WERI-Rb-1 (cell line): ENCODE measurements around the gene CHAMP1.

ENCODE experiments used
- DNase-seq: peaks from one replicate; pipeline ENCODE4 v3.0.0-alpha.2; 2020
- H3K27ac ChIP-seq: fragments of 250-450 bp; sonication (Bioruptor Pico); 2 replicates; pipeline ENCODE4 v1.5.1; 2020; ENCODE audit warnings: mild to moderate bottlenecking, moderate library complexity
- H3K27me3 ChIP-seq: fragments of 250-450 bp; sonication (Bioruptor Pico); 2 replicates; pipeline ENCODE4 v1.5.1; 2021; ENCODE audit warnings: mild to moderate bottlenecking, low read depth, moderate library complexity; ENCODE audit not compliant: insufficient read depth, severe bottlenecking
- H3K36me3 ChIP-seq: fragments of 250-450 bp; sonication (Bioruptor Pico); 2 replicates; pipeline ENCODE4 v1.5.1; 2020; ENCODE audit warnings: mild to moderate bottlenecking, moderate library complexity
- H3K4me3 ChIP-seq: 2 replicates; pipeline ENCODE4 v1.5.1; 2011; ENCODE audit warnings: low read depth, mild to moderate bottlenecking, control low read depth, low read length
- H3K9me3 ChIP-seq: fragments of 250-450 bp; sonication (Bioruptor Pico); 2 replicates; pipeline ENCODE4 v1.5.1; 2021; ENCODE audit warnings: mild to moderate bottlenecking, moderate library complexity; ENCODE audit not compliant: severe bottlenecking
- CTCF ChIP-seq: IDR thresholded peaks from 2 replicates; pipeline ENCODE4 v1.5.1; 2011; ENCODE audit warnings: low read depth, mild to moderate bottlenecking, control low read depth, inconsistent platforms, low read length

The CHAMP1 gene

DNA sequence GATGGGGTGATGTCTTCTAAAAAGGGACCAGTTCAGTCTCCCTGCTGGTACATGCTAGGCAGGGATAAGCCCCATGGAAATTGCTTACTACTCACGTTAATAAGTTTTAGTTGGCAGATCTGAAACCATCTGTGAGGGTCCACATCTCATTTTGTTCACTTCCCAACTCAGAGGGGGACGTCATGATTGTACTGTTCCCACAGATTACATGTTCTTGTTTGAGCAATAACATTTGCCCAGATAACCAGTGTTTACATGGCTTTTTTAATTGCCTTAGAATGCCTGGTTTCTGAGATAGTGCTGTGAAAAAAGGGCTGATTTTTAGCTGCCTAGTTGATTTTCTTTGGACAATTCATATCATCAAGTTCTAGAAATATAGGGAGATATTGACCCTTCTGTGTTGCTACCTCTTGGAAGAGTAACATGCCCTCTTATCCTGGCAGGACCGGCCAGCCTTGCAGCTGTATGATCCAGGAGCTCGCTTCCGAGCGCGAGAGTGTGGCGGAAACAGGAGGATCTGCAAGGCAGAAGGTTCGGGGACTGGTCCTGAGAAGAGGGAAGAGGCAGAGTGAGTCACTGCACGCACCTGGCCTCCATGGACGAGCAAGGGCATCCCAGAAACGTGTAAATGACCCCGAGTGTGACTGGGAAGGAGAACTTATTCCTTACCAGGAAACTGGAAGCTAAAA lies 9.8 kb upstream of the CHAMP1 start:
- Histone ChIP-seq H3K36me3 (peaks cover 70% of the 10 kb centered on the region), H3K27ac (no peak overlapping the region)
- TF ChIP-seq CTCF, result no peak

GRCh38 chr13:114309086-114309485 lies 5.2 kb upstream of the CHAMP1 start:
- Histone ChIP-seq H3K36me3 (peaks cover 24% of the 10 kb centered on the region), H3K27ac (no peak overlapping the region), H3K27me3 (no peaks in the 10 kb centered on the region), H3K4me3 (no peak overlapping the region), H3K9me3 (no peaks in the 10 kb centered on the region)
- no peak for DNase-seq
- TF ChIP-seq CTCF, result no peak

More for the DNA sequence above, 9.8 kb upstream of the CHAMP1 start:
- no peaks in the 10 kb centered on the region for H3K27me3 ChIP-seq
- no peak overlapping the region for H3K4me3 ChIP-seq
- no peak for DNase-seq
- no peaks in the 10 kb centered on the region for H3K9me3 ChIP-seq

GRCh38 chr13:114309806-114310410 lies 4.4 kb upstream of the CHAMP1 start:
- H3K27ac ChIP-seq, result no peak overlapping the region
- H3K36me3 ChIP-seq, result peaks cover 22% of the 10 kb centered on the region
- DNase-seq, result no peak

DNA sequence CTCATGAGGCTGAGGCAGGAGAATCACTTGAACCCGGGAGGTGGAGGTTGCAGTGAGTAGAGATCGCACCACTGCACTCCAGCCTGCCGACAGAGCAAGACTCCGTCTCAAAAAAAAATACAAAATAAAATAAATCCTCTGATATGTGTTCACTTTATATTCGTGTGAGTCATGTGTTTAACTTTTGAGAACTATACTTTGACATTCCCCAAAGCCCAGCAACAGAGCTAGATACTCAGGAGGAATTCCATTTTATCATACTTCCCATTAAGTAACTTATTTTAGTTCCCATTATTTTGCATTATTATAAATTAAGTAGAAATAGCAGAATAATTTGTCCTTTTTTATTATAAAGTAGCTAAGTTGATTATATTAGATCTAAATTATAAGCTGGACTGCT lies 3.3 kb upstream of the CHAMP1 start:
- Histone ChIP-seq H3K27ac (no peak overlapping the region), H3K4me3 (no peak overlapping the region), H3K36me3 (peaks cover 20% of the 10 kb centered on the region), H3K27me3 (no peaks in the 10 kb centered on the region), H3K9me3 (no peaks in the 10 kb centered on the region)
- no peak for TF ChIP-seq CTCF
- no peak for DNase-seq

More at GRCh38 chr13:114309806-114310410, 4.4 kb upstream of the CHAMP1 start:
- no peaks in the 10 kb centered on the region for H3K27me3 ChIP-seq
- TF ChIP-seq CTCF, result no peak
- H3K9me3 ChIP-seq, result no peaks in the 10 kb centered on the region
- H3K4me3 ChIP-seq, result no peak overlapping the region

DNA sequence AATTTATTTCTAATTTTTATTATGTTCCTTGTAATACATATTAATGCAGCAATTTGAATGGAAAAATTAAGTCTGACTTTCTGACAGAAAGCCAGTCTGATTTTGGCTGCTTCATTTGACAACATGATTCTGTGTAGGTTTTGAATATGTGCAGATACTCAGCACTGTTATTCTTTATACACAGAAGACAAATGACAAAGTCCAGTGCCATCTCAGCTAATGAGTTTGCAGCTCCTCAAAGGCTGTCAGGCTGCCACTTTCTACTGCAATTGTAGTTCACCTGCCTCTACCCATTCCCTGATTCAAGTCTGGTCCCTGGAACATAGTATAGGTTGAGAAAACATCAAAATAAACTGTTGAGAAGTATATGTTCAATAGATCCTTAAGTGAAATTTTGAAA lies 2.9 kb upstream of the CHAMP1 start:
- Histone ChIP-seq H3K27ac (no peak overlapping the region), H3K9me3 (no peaks in the 10 kb centered on the region), H3K36me3 (peaks cover 20% of the 10 kb centered on the region), H3K27me3 (no peaks in the 10 kb centered on the region), H3K4me3 (no peak overlapping the region)
- TF ChIP-seq CTCF, result no peak
- no peak for DNase-seq

- DNase-seq, result no peak
- Histone ChIP-seq H3K9me3 (no peaks in the 10 kb centered on the region), H3K27ac (no peak overlapping the region), H3K4me3 (no peak overlapping the region), H3K27me3 (no peaks in the 10 kb centered on the region), H3K36me3 (peaks cover 20% of the 10 kb centered on the region)
- TF ChIP-seq CTCF, result no peak
These were observed 2.4 kb upstream of the CHAMP1 start for GRCh38 chr13:114311908-114312307.
